ENCODE results near the gene VRK2. TPM values are rescaled to one million over a fixed set of nuclear protein-coding genes. Genes with fewer than 3 reads are reported as not detected.

VRK2 gene
- total RNA-seq, 1 experiment from 2014 or later, result 52.7 TPM

DNA sequence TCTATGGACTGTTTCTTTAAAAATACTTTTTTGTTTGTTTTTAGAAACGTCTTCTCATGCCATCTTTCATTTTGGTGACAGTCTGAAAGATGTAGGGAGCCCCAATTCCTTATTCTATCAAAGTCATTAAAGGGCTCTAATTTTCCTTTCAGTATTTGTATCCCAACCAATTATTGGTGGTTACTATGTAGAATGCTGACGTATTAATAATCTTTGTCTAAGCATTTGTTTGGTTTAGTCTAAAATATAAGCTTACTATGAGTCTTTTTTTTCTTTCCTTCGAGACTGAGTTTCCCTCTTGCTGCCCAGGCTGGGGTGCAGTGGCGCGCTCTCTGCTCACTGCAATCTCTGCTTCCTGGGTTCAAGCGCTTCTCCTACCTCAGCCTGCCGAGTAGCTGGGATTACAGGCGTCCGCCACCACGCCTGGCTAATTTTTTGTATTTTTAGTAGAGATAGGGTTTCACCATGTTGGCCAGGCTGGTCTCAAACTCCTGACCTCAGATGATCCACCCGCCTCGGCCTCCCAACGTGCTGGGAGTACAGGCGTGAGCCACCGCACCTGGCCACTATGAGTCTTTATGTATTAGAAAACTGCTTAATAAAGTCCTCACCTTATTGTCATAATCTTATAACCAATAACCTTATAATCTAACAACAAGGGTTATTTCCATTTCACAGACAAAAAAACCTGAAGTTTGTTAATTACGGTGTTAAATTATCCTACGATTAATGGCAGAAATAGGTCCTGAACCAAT, 849 bp upstream of the VRK2 start:
- peak overlapping the region; percentile 90 for H3K27ac Mint-ChIP-seq (ENCODE audit: low read depth, unreplicated experiment)
- peaks cover 18% of the 10 kb centered on the region for H3K4me1 Mint-ChIP-seq (ENCODE audit: insufficient read depth, unreplicated experiment)
- TF ChIP-seq, protein P1, sequence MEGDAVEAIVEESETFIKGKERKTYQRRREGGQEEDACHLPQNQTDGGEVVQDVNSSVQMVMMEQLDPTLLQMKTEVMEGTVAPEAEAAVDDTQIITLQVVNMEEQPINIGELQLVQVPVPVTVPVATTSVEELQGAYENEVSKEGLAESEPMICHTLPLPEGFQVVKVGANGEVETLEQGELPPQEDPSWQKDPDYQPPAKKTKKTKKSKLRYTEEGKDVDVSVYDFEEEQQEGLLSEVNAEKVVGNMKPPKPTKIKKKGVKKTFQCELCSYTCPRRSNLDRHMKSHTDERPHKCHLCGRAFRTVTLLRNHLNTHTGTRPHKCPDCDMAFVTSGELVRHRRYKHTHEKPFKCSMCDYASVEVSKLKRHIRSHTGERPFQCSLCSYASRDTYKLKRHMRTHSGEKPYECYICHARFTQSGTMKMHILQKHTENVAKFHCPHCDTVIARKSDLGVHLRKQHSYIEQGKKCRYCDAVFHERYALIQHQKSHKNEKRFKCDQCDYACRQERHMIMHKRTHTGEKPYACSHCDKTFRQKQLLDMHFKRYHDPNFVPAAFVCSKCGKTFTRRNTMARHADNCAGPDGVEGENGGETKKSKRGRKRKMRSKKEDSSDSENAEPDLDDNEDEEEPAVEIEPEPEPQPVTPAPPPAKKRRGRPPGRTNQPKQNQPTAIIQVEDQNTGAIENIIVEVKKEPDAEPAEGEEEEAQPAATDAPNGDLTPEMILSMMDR (IDR thresholded peaks at IDR 0.05; ENCODE audit: unreplicated experiment), result no peak
- H3K4me3 Mint-ChIP-seq (ENCODE audit: unreplicated experiment), result peak overlapping the region; percentile 86
- no peaks in the 10 kb centered on the region for H3K27me3 Mint-ChIP-seq (ENCODE audit: insufficient read depth, unreplicated experiment)
- H3K9me3 Mint-ChIP-seq (ENCODE audit: unreplicated experiment), result no peaks in the 10 kb centered on the region
- ChIA-PET CTCF (interaction anchor here (0.6 to 1.1 kb wide), 7 partner anchors 13 to 1404 kb away, joined by 3 read pairs; no protein-coding TSS in a partner anchor), POLR2A (interaction anchor here (0.8 to 2.2 kb wide), 21 partner anchors 9 to 385 kb away, joined by 3 to 29 read pairs (median 4); partner anchors contain the start of gene FANCL)
- peaks cover 6% of the 10 kb centered on the region for H3K36me3 Mint-ChIP-seq (ENCODE audit: insufficient read depth, unreplicated experiment)
- no peak for DNase-seq (ENCODE audit: unreplicated experiment)
- intact Hi-C loops (cut with micrococcal nuclease), result loop anchor here (2.0 to 5.0 kb wide), 3 partner anchors 63 to 402 kb away; no protein-coding TSS in a partner anchor
- BruUV-seq (replicated peaks), result no TSS peak

DNA sequence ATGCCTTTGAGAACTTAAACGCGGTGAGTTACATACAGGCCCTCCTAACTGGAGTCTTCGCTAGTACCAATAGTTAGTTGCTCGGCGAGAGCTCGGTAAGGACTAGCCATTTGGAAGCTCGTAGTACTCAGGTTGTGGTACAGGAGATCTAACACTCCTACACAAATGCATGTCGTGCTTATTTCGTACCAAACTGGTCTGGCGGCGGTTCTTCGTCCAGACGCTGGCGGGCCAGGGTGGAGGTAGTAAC, 346 bp upstream of the VRK2 start:
- no peak for DNase-seq (ENCODE audit: unreplicated experiment)
- intact Hi-C loops (cut with micrococcal nuclease), result loop anchor here (2.0 to 5.0 kb wide), 3 partner anchors 63 to 401 kb away; no protein-coding TSS in a partner anchor
- CTCF ChIA-PET, result interaction anchor here (0.6 to 1.1 kb wide), 6 partner anchors 12 to 1403 kb away, joined by 3 read pairs; no protein-coding TSS in a partner anchor
- BruUV-seq (replicated peaks), result TSS peak; percentile 65
- POLR2A ChIA-PET, result interaction anchor here (0.5 to 2.2 kb wide), 22 partner anchors 9 to 385 kb away, joined by 3 to 29 read pairs (median 4); partner anchors contain the start of gene FANCL
- Mint-ChIP-seq H3K27ac (ENCODE audit: low read depth, unreplicated experiment) (peak overlapping the region; percentile 90), H3K36me3 (ENCODE audit: insufficient read depth, unreplicated experiment) (peaks cover 6% of the 10 kb centered on the region), H3K27me3 (ENCODE audit: insufficient read depth, unreplicated experiment) (no peaks in the 10 kb centered on the region), H3K9me3 (ENCODE audit: unreplicated experiment) (no peaks in the 10 kb centered on the region), H3K4me3 (ENCODE audit: unreplicated experiment) (peak overlapping the region; percentile 86), H3K4me1 (ENCODE audit: insufficient read depth, unreplicated experiment) (peaks cover 17% of the 10 kb centered on the region)
- TF ChIP-seq, protein P1 (IDR thresholded peaks at IDR 0.05; ENCODE audit: unreplicated experiment), result no peak

- no peaks in the 10 kb centered on the region for H3K27me3 Mint-ChIP-seq (ENCODE audit: insufficient read depth, unreplicated experiment)
- no peaks in the 10 kb centered on the region for H3K9me3 Mint-ChIP-seq (ENCODE audit: unreplicated experiment)
- peak; percentile 40 for DNase-seq (ENCODE audit: unreplicated experiment)
- H3K27ac Mint-ChIP-seq (ENCODE audit: low read depth, unreplicated experiment), result peak overlapping the region; percentile 90
- H3K4me3 Mint-ChIP-seq (ENCODE audit: unreplicated experiment), result peak overlapping the region; percentile 86
- TF ChIP-seq, protein P1 (IDR thresholded peaks at IDR 0.05; ENCODE audit: unreplicated experiment), result no peak
- intact Hi-C loops (cut with micrococcal nuclease), result loop anchor here (2.0 to 5.0 kb wide), 3 partner anchors 61 to 400 kb away; no protein-coding TSS in a partner anchor
- peaks cover 12% of the 10 kb centered on the region for H3K36me3 Mint-ChIP-seq (ENCODE audit: insufficient read depth, unreplicated experiment)
- peaks cover 18% of the 10 kb centered on the region for H3K4me1 Mint-ChIP-seq (ENCODE audit: insufficient read depth, unreplicated experiment)
- ChIA-PET CTCF (no interaction called here), POLR2A (interaction anchor here (0.6 to 2.2 kb wide), 11 partner anchors 10 to 381 kb away, joined by 3 to 29 read pairs (median 4); partner anchors contain the start of gene FANCL)
- no TSS peak for BruUV-seq (replicated peaks)
Measured at GRCh38 chr2:58047373-58047935, 848 bp downstream of the VRK2 start.

- BruUV-seq (replicated peaks), result TSS peak; percentile 29
- DNase-seq (ENCODE audit: unreplicated experiment), result peak; percentile 14
- Mint-ChIP-seq H3K4me1 (ENCODE audit: insufficient read depth, unreplicated experiment) (peaks cover 18% of the 10 kb centered on the region), H3K27ac (ENCODE audit: low read depth, unreplicated experiment) (peak overlapping the region; percentile 90), H3K4me3 (ENCODE audit: unreplicated experiment) (peak overlapping the region; percentile 86), H3K36me3 (ENCODE audit: insufficient read depth, unreplicated experiment) (peaks cover 16% of the 10 kb centered on the region), H3K9me3 (ENCODE audit: unreplicated experiment) (no peaks in the 10 kb centered on the region), H3K27me3 (ENCODE audit: insufficient read depth, unreplicated experiment) (no peaks in the 10 kb centered on the region)
- TF ChIP-seq, protein P1 (IDR thresholded peaks at IDR 0.05; ENCODE audit: unreplicated experiment), result no peak
- ChIA-PET CTCF (no interaction called here), POLR2A (interaction anchor here (0.6 to 0.8 kb wide), 4 partner anchors 14 to 380 kb away, joined by 3 to 5 read pairs (median 4); no protein-coding TSS in a partner anchor)
- intact Hi-C loops (cut with micrococcal nuclease), result loop anchor here (2.0 to 5.0 kb wide), 3 partner anchors 61 to 399 kb away; no protein-coding TSS in a partner anchor
Measured at GRCh38 chr2:58047961-58048360, 1.4 kb downstream of the VRK2 start.
